ENCODE measurements around the gene AHDC1. TPM values are rescaled to one million over a fixed set of nuclear protein-coding genes. Genes with fewer than 3 reads are reported as not detected.

The AHDC1 gene, protein sequence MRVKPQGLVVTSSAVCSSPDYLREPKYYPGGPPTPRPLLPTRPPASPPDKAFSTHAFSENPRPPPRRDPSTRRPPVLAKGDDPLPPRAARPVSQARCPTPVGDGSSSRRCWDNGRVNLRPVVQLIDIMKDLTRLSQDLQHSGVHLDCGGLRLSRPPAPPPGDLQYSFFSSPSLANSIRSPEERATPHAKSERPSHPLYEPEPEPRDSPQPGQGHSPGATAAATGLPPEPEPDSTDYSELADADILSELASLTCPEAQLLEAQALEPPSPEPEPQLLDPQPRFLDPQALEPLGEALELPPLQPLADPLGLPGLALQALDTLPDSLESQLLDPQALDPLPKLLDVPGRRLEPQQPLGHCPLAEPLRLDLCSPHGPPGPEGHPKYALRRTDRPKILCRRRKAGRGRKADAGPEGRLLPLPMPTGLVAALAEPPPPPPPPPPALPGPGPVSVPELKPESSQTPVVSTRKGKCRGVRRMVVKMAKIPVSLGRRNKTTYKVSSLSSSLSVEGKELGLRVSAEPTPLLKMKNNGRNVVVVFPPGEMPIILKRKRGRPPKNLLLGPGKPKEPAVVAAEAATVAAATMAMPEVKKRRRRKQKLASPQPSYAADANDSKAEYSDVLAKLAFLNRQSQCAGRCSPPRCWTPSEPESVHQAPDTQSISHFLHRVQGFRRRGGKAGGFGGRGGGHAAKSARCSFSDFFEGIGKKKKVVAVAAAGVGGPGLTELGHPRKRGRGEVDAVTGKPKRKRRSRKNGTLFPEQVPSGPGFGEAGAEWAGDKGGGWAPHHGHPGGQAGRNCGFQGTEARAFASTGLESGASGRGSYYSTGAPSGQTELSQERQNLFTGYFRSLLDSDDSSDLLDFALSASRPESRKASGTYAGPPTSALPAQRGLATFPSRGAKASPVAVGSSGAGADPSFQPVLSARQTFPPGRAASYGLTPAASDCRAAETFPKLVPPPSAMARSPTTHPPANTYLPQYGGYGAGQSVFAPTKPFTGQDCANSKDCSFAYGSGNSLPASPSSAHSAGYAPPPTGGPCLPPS (N-terminal part only)
- 19.5 TPM for polyA plus RNA-seq
- long read RNA-seq, donor 1: 0 reads
- long read RNA-seq, donor 2, partial matches to known transcripts: 5 of 5 reads
- long read RNA-seq, donor 2, other reads (novel, unspliced or antisense): 0 of 5 reads
- long read RNA-seq, donor 3: 0 reads
- long read RNA-seq, donor 4: 0 reads
- long read RNA-seq, donor 5, partial matches to known transcripts: 7 of 8 reads
- long read RNA-seq, donor 5, other reads (novel, unspliced or antisense): 0 of 8 reads
- long read RNA-seq, donor 6, partial matches to known transcripts: 9 of 9 reads
- long read RNA-seq, donor 6, other reads (novel, unspliced or antisense): 0 of 9 reads
- long read RNA-seq, donor 7: 0 reads
- long read RNA-seq, donor 8, partial matches to known transcripts: 10 of 11 reads
- long read RNA-seq, donor 8, other reads (novel, unspliced or antisense): 0 of 11 reads
- long read RNA-seq, donor 9, partial matches to known transcripts: 0 of 6 reads
- long read RNA-seq, donor 9, other reads (novel, unspliced or antisense): 6 of 6 reads
- long read RNA-seq, donor 10: 0 reads
- long read RNA-seq, donor 11, partial matches to known transcripts: 7 of 7 reads
- long read RNA-seq, donor 11, other reads (novel, unspliced or antisense): 0 of 7 reads

DNA sequence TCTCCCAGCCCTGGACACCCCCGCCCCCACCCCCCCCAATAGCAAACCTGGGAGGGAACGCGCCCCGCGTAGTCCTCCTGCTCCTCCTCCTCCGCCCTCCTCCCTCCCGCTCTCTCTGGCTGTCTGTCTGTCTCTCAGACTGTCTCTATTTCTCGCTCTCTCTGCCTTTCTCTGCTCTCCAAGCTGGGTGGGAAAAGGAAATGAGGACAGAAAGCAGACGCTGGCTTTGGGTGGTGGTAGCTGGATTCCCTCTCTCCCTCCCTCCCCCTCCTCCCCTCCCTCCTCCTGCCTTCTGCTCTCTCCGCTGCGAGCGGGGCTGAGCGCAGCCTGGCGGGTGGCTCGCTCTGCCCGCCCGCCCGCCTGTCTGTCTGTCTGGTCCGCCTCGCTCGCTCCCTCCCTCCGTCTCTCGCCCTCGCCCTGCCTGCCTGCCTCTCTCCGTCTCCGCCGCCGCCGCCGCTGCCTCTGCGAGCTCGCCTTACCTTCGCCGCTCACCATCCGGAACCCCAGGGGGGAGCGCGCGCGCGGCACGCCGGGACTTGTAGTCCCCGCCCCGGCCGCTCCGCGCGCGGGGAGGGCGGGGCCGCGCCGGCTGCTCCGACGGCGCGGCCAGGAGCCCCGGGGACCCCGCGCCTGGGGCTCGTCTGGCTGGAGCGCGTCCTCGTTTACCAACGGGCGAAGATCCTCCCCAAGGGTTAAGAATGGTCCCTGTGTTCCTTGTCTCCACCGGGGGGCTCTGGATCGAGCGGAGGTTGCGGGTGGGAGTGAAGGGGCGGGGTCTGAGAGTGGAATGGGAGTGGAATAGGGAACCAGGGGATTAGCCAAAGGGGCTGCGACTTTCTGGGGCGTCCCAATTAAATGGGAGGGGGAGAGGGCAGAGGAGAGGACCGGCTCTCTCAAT, at the start of gene AHDC1:
Gene AHDC1, minus strand, starts transcription at position 464 of the 898 bp plus-strand sequence. CDS start 52,029 bp downstream, outside the sequence.
- Histone ChIP-seq H3K27me3 (ENCODE audit: control insufficient read depth, insufficient read depth, low read length) (no peaks in the 10 kb centered on the region), H3K9me3 (ENCODE audit: control insufficient read depth, low read depth, low read length) (no peaks in the 10 kb centered on the region), H3K4me3 (ENCODE audit: low read length) (peak within 1 kb of the TSS; percentile 84), H3K4me1 (ENCODE audit: control insufficient read depth, insufficient read depth, low read length) (peaks cover 48% of the 10 kb centered on the region), H3K36me3 (ENCODE audit: control insufficient read depth, insufficient read depth, low read length) (no peaks in the 10 kb centered on the region), H3K27ac (ENCODE audit: low read length) (peak within 1 kb of the TSS; percentile 86)
- WGBS (ENCODE audit: insufficient coverage, low lambda C conversion rate): no CpG with 5 or more reads among the region's 74 CpGs
- DNase-seq: peak; percentile 83 to 96

DNA sequence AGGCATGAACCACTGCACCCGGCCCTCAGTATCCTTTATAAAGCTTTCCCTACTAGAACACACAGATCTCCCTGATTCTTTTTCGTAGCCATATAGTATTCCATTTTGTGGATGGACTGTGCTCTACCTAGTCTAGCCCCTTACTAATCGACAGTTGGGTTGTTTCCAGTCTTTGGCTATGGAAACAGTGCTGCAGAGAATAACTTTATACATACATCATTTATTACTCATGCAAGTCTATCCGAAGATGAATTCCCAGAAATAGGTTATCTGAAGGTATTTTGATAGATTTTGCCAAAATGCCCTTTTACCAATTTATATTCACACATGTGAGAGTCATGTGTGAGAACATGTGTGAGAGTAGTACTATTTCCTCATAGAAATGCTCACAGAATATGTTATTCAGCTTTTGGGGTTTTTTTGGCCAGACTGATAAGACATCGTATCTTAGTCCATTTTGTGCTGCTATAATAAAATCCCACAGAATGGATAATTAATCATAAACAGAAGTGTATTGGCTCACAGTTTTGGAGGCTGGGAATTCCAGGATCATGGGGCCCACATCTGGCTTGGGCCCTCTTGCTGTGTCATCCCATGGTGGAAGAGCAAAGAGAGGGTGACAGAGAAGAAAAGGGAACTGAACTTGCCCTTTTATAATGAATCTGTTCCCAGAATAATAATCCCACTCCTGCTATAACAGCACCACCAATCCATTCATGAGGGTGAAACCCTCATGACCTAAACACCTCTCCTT, 48.3 kb upstream of the AHDC1 start:
- H3K27ac ChIP-seq (ENCODE audit: low read length): no peak overlapping the region
- H3K4me3 ChIP-seq (ENCODE audit: low read length): no peak overlapping the region
- H3K9me3 ChIP-seq (ENCODE audit: control insufficient read depth, low read depth, low read length): no peaks in the 10 kb centered on the region
- H3K27me3 ChIP-seq (ENCODE audit: control insufficient read depth, insufficient read depth, low read length): no peaks in the 10 kb centered on the region
- no peaks in the 10 kb centered on the region for H3K36me3 ChIP-seq (ENCODE audit: control insufficient read depth, insufficient read depth, low read length)
- WGBS (ENCODE audit: insufficient coverage, low lambda C conversion rate): no CpG with 5 or more reads among the region's 5 CpGs
- no peak for DNase-seq
- H3K4me1 ChIP-seq (ENCODE audit: control insufficient read depth, insufficient read depth, low read length): no peaks in the 10 kb centered on the region

DNA sequence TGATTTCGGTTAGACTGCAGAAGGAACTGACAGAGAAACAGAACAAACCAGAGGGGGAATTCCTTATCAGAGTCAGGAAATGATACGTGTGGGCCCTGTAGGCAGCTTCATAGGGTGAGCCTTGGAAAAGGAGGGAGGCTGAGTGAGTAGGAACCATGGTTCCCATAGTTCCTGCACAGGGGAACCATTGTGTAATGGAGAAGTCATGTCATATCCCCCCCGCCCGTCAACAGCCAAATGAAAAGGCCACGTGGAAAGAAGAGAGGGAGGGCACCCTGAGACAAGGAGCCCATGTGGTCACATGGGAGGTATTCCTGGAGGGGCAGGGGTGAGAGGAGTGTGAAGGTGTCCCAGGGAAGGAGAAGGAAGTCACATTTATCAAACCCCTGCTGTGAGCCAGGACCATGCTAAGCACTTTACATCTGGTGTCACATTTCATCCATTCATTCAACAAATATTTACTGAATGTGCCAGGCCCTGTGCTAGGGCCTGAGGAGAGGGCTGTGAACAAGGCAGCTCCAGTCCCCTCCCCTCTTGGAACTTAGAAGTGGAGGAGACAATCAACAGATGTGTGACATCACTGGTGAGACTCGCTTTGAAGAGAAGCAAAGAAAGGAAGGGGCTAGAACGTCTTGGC, 46.7 kb upstream of the AHDC1 start:
- WGBS (ENCODE audit: insufficient coverage, low lambda C conversion rate): 55% methylated on average over 2 of the region's 7 CpGs

DNA sequence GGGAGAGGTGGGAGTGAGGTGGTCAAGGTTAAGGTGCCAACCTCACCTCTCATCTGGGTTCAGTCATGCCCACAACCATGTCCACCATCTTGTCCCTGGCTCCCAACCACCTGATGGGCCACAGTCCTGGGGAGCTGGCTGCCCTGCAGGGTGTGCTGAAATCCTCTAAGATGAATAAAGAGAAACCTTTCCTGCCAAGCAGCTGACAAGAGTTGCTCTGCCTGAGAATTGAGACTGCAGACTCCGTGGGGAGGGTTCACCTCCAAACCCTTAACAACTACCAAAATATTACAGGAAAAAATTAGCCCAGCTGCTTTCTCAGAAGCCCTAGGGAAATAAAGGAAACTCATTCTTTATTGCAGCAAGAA, 46.2 kb upstream of the AHDC1 start:
- no CpG with 5 or more reads among the region's 1 CpG for WGBS (ENCODE audit: insufficient coverage, low lambda C conversion rate)

More for the DNA sequence above, 46.7 kb upstream of the AHDC1 start:
- H3K4me1 ChIP-seq (ENCODE audit: control insufficient read depth, insufficient read depth, low read length): no peaks in the 10 kb centered on the region
- no peaks in the 10 kb centered on the region for H3K27me3 ChIP-seq (ENCODE audit: control insufficient read depth, insufficient read depth, low read length)
- no peak for DNase-seq
- no peaks in the 10 kb centered on the region for H3K36me3 ChIP-seq (ENCODE audit: control insufficient read depth, insufficient read depth, low read length)
- H3K4me3 ChIP-seq (ENCODE audit: low read length): no peak overlapping the region
- no peak overlapping the region for H3K27ac ChIP-seq (ENCODE audit: low read length)
- H3K9me3 ChIP-seq (ENCODE audit: control insufficient read depth, low read depth, low read length): no peaks in the 10 kb centered on the region

DNA sequence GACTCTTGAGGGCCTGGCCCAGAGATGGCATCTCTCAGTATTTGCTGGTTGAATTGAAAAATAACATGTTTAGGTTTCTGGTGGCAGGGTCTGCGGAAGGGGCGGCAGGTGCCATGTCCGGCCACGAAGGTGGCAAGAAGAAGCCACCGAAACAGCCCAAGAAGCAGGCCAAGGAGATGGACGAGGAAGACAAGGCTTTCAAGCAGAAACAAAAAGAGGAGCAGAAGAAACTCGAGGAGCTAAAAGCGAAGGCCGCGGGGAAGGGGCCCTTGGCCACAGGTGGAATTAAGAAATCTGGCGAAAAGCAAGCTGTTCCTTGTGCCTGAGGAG, 45.3 kb upstream of the AHDC1 start:
- DNase-seq: no peak
- H3K4me1 ChIP-seq (ENCODE audit: control insufficient read depth, insufficient read depth, low read length): no peaks in the 10 kb centered on the region
- WGBS (ENCODE audit: insufficient coverage, low lambda C conversion rate): 86% methylated on average over 1 of the region's 11 CpGs
- H3K36me3 ChIP-seq (ENCODE audit: control insufficient read depth, insufficient read depth, low read length): no peaks in the 10 kb centered on the region
- H3K4me3 ChIP-seq (ENCODE audit: low read length): no peak overlapping the region
- no peaks in the 10 kb centered on the region for H3K9me3 ChIP-seq (ENCODE audit: control insufficient read depth, low read depth, low read length)
- H3K27me3 ChIP-seq (ENCODE audit: control insufficient read depth, insufficient read depth, low read length): no peaks in the 10 kb centered on the region
- H3K27ac ChIP-seq (ENCODE audit: low read length): no peak overlapping the region

More for the DNA sequence above, 46.2 kb upstream of the AHDC1 start:
- no peaks in the 10 kb centered on the region for H3K9me3 ChIP-seq (ENCODE audit: control insufficient read depth, low read depth, low read length)
- H3K27me3 ChIP-seq (ENCODE audit: control insufficient read depth, insufficient read depth, low read length): no peaks in the 10 kb centered on the region
- no peak for DNase-seq
- no peak overlapping the region for H3K4me3 ChIP-seq (ENCODE audit: low read length)
- no peak overlapping the region for H3K27ac ChIP-seq (ENCODE audit: low read length)
- no peaks in the 10 kb centered on the region for H3K4me1 ChIP-seq (ENCODE audit: control insufficient read depth, insufficient read depth, low read length)
- no peaks in the 10 kb centered on the region for H3K36me3 ChIP-seq (ENCODE audit: control insufficient read depth, insufficient read depth, low read length)

DNA sequence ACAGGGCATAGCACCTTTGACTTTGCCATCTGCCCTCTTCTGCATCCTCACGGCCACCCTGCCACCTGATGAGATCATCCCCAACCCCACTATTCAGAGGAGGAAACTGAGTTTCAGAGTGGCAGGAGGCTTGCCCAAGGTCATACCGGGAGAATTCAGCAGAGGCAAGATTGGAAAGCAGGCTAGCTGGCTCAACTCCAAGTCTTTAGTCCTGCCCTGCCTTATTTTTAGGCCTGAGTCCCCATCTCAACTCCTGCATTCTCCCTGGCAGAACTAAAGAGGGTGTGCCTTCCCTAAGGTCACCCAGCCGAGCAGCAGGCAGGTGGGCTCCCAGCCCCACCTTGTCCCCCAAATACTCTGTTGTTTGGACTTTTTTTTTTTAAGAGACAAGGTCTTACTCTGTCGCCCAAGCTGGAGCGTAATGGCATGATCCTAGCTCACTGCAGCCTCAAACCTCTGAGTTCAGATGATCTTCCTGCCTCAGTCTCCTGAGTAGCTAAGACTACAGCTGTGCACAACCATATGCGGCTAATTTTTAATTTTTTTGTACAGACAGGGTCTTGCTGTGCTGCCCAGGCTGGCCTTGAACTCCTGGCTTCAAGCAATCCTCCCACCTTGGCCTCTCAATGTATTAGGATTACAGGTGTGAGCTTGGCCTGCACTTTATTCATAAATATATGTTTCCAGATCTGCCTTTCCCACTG, 44.8 kb upstream of the AHDC1 start:
- Histone ChIP-seq H3K9me3 (ENCODE audit: control insufficient read depth, low read depth, low read length) (no peaks in the 10 kb centered on the region), H3K27me3 (ENCODE audit: control insufficient read depth, insufficient read depth, low read length) (no peaks in the 10 kb centered on the region), H3K4me3 (ENCODE audit: low read length) (no peak overlapping the region), H3K4me1 (ENCODE audit: control insufficient read depth, insufficient read depth, low read length) (no peaks in the 10 kb centered on the region), H3K36me3 (ENCODE audit: control insufficient read depth, insufficient read depth, low read length) (no peaks in the 10 kb centered on the region), H3K27ac (ENCODE audit: low read length) (no peak overlapping the region)
- WGBS (ENCODE audit: insufficient coverage, low lambda C conversion rate): no CpG with 5 or more reads among the region's 6 CpGs
- DNase-seq: no peak

DNA sequence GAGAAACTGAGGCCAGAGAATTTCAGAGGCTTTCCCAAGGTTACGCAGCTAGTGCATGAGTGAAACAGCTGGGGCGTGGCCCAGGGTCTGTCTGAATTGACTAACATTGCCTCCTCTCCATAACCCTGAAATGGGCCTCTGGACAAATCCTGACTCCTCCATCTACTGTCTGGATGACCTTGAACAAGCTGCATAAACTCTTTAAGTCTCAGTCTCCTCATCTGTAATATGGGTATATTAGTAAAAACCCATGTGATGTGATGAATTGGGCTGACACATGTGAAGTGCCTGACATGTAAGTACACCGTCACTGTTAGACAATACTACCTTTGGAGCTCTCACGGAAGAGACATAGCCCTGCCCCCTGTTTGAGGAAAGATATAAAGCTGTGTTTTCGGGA, 43.4 kb upstream of the AHDC1 start:
- Histone ChIP-seq H3K27ac (ENCODE audit: low read length) (no peak overlapping the region), H3K4me1 (ENCODE audit: control insufficient read depth, insufficient read depth, low read length) (no peaks in the 10 kb centered on the region), H3K9me3 (ENCODE audit: control insufficient read depth, low read depth, low read length) (no peaks in the 10 kb centered on the region), H3K36me3 (ENCODE audit: control insufficient read depth, insufficient read depth, low read length) (no peaks in the 10 kb centered on the region), H3K4me3 (ENCODE audit: low read length) (no peak overlapping the region), H3K27me3 (ENCODE audit: control insufficient read depth, insufficient read depth, low read length) (no peaks in the 10 kb centered on the region)
- DNase-seq: no peak
- WGBS (ENCODE audit: insufficient coverage, low lambda C conversion rate): no CpG with 5 or more reads among the region's 5 CpGs

DNA sequence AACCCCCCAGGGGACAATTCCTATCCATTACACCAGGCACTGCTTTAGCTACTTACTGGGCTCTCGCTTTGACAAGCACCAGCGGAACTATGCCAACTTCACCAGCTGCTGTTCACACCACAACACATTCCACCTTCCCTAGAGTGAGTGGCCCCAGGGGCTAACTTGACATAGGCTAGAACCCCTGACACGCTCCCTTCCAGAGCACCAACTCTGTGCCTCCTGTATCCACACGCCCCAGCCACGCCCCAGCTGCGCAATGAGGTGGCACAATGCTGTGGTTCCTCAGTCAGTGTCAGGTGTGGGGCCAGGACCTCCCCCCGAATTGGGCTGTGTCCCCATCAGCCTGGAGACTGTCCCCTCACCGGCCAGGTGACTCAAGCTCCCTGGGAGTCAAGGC, 42.7 kb upstream of the AHDC1 start:
- Histone ChIP-seq H3K27ac (ENCODE audit: low read length) (no peak overlapping the region), H3K36me3 (ENCODE audit: control insufficient read depth, insufficient read depth, low read length) (no peaks in the 10 kb centered on the region), H3K9me3 (ENCODE audit: control insufficient read depth, low read depth, low read length) (no peaks in the 10 kb centered on the region), H3K4me3 (ENCODE audit: low read length) (no peak overlapping the region), H3K27me3 (ENCODE audit: control insufficient read depth, insufficient read depth, low read length) (no peaks in the 10 kb centered on the region), H3K4me1 (ENCODE audit: control insufficient read depth, insufficient read depth, low read length) (no peaks in the 10 kb centered on the region)
- WGBS (ENCODE audit: insufficient coverage, low lambda C conversion rate): no CpG with 5 or more reads among the region's 8 CpGs
- no peak for DNase-seq

Data from large intestine (tissue), 12 donors.